Transverse colon (tissue), 4 donors: ENCODE data around the gene POR.
"Not testable (repeated sequence)": the region's sequence is repeated elsewhere in the genome, so short reads cannot be mapped to it uniquely, and the experiment has no call there.

Experiments used
- CTCF ChIP-seq, 5 experiments: fragments of 200-600 bp in 3 of 5; fragments of 450-650 bp in 2 of 5; sonication (generic) in 3 of 5; IDR thresholded peaks; 1 replicate in 2 of 5; 2 replicates in 3 of 5; pipeline ENCODE4 v1.5.1; 2016 to 2017; ENCODE audit warnings: antibody characterized with exemption in 5 of 5, inconsistent platforms in 3 of 5, mild to moderate bottlenecking in 2 of 5, moderate library complexity in 1 of 5
- EP300 ChIP-seq: sonication (generic); formaldehyde crosslinking; IDR thresholded peaks from one replicate; pipeline ENCODE4 v1.6.1; 2017; ENCODE audit warnings: antibody characterized with exemption, low read depth
- POLR2A ChIP-seq: fragments of 450-650 bp; IDR thresholded peaks from one replicate; pipeline ENCODE4 v1.6.1; 2016; ENCODE audit warnings: antibody characterized with exemption, mild to moderate bottlenecking, moderate library complexity
- POLR2AphosphoS5 ChIP-seq, 3 donors: sonication (generic); formaldehyde crosslinking; IDR thresholded peaks; one replicate each; pipeline ENCODE4 v1.6.1; 2016; ENCODE audit warnings: antibody characterized with exemption in 3 of 3

GRCh38 chr7:75891237-75891636 lies 23.7 kb upstream of the POR start:
- not testable (repeated sequence) for TF ChIP-seq CTCF (IDR thresholded peaks at IDR 0.05); POLR2A; POLR2AphosphoS5 (IDR thresholded peaks at IDR 0.05); EP300
